Osteoblast (primary cell): ENCODE measurements around the gene PTH2. TPM values are rescaled to one million over a fixed set of nuclear protein-coding genes. Genes with fewer than 3 reads are reported as not detected.

ENCODE experiments used
- total RNA-seq: library from RNA; depleted of rRNA; stranded (reverse); fragments of >200 nt; gene quantifications from 2 replicates; pipeline ENCODE4 v1.2.3, GENCODE V29; 2012

Gene PTH2
- total RNA-seq, 1 donor, result not detected

Other genes with a start within 250 kb of the PTH2 start
- gene SLC6A16, start 98.2 kb downstream of the PTH2 start, total RNA-seq, result 0.72 and 1.2 TPM in 2 replicates
- gene CD37, start 88.0 kb downstream of the PTH2 start, total RNA-seq, result 0.36 TPM in 1 of 2 replicates, not detected in the other
- gene TEAD2, start 61.0 kb downstream of the PTH2 start, total RNA-seq, result 40.1 and 41.3 TPM in 2 replicates
- 0.36 TPM in 1 of 2 replicates, not detected in the other for gene DKKL1, start 59.6 kb downstream of the PTH2 start, total RNA-seq
- not detected in 2 replicates for gene KASH5, start 35.2 kb downstream of the PTH2 start, total RNA-seq
- gene GFY, start 1.9 kb upstream of the PTH2 start, total RNA-seq, result not detected in 2 replicates
- under 0.01 TPM in 2 replicates for gene SLC17A7, start 18.1 kb upstream of the PTH2 start, total RNA-seq
- gene PIH1D1, start 28.4 kb upstream of the PTH2 start, total RNA-seq, result 79.3 and 80.7 TPM in 2 replicates
- 26.4 and 32.7 TPM in 2 replicates for gene ALDH16A1, start 29.8 kb upstream of the PTH2 start, total RNA-seq
- gene FLT3LG, start 50.8 kb upstream of the PTH2 start, total RNA-seq, result 4.3 and 6.5 TPM in 2 replicates
- 2,082 and 2,185 TPM in 2 replicates for gene RPL13A, start 64.2 kb upstream of the PTH2 start, total RNA-seq
- gene RPS11, start 73.0 kb upstream of the PTH2 start, total RNA-seq, result 2,306 and 3,079 TPM in 2 replicates
- gene FCGRT, start 89.2 kb upstream of the PTH2 start, total RNA-seq, result 67.5 and 75.6 TPM in 2 replicates
- 346 and 377 TPM in 2 replicates for gene RCN3, start 104.6 kb upstream of the PTH2 start, total RNA-seq
- 57.5 and 68.0 TPM in 2 replicates for gene NOSIP, start 157.1 kb upstream of the PTH2 start, total RNA-seq
- gene PRRG2, start 157.9 kb upstream of the PTH2 start, total RNA-seq, result under 0.01 and 0.29 TPM in 2 replicates
- 2.2 and 2.9 TPM in 2 replicates for gene PRR12, start 167.7 kb upstream of the PTH2 start, total RNA-seq
- 23.9 and 31.8 TPM in 2 replicates for gene RRAS, start 216.7 kb upstream of the PTH2 start, total RNA-seq
- gene SCAF1, start 218.8 kb upstream of the PTH2 start, total RNA-seq, result 12.1 and 14.8 TPM in 2 replicates
- 48.5 and 54.2 TPM in 2 replicates for gene IRF3, start 242.4 kb upstream of the PTH2 start, total RNA-seq
- 4.4 and 5.1 TPM in 2 replicates for gene BCL2L12, start 242.5 kb upstream of the PTH2 start, total RNA-seq